NCI-H2171 treated with DMSO at 0.1 percent for 48 hours (cell line): Measurements from ENCODE around the gene CTU1.

Experiments used
- DNase-seq: peaks from one replicate; lab custom pipeline; 2025; lab: John Stamatoyannopoulos, UW

Gene CTU1

DNA sequence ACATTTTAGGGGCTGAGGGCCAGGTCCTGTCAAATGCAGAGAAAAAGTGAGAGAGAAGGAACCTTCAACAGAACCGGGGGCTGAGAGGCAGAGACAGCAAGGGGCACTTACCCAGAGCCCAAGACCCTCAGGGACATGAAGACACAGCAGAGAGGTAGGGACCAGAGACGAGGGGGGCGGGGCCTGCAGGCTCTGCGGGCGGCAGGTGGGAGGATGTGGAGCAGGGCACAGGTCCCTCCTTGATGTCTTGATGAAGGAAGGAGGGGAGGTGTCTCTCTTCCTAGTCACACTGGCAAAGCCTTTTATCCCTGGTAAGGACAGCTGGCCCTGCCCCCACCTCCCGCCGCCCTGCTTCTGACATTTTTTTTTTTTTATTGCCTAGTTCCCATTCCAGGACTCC is 25.6 kb downstream of the CTU1 start, which contains the start of gene KLK14:
TSS of gene KLK14 (minus strand) at position 277 of the 400 bp plus-strand sequence. CDS start at position 4, 273 bp downstream.
- DNase-seq: no peak

DNA sequence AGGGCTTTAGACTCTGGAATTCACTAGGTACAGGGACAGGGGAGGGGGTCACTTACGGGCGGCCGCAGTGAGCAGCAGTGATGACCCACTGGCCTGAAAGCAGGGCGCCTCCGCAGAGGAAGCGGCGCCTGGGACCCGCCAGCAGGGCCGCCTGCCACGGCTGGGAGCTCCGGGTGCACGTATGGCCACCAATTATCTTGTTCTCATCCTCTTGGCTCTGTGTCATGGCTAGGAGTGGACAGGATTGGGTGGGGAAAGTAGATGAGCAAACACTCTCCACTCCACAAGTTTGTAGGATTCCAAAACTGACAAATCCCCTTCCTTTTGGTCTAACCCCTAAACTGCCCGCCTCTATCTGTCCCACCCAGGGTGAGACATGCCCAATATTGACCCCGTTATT is 26.7 kb downstream of the CTU1 start:
- no peak for DNase-seq

DNA sequence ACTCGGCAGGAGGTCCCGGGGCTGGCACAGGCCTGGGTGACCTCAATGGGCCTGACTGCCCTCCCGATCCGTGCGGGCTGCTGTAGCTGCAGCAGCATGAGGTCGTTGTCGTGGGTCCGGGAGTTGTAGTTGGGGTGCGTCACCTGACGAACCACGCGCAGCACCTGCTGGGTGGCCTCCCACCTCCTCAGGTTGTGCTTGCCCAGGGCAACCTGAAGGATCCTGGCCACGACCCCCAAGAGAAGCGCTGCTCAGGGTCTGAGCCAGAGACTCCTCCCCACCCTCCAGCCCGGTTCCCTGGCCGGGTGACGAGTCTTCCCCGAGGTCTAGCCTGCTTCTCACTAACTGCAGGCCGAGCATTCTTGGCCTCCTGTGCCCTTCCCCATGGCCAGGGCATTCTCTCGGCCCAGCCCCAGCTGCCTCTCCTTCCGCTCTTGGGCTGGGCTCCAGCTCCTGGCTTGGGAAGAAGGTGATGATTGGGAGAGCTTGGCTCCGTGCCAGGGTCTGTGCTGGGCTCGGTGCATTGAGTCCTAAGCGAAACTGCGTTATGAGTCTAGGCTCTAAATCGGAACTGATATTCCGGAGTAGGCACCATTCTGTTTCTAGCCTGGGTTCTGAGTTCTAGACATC is 28.6 kb downstream of the CTU1 start:
- peak; percentile 24 for DNase-seq

DNA sequence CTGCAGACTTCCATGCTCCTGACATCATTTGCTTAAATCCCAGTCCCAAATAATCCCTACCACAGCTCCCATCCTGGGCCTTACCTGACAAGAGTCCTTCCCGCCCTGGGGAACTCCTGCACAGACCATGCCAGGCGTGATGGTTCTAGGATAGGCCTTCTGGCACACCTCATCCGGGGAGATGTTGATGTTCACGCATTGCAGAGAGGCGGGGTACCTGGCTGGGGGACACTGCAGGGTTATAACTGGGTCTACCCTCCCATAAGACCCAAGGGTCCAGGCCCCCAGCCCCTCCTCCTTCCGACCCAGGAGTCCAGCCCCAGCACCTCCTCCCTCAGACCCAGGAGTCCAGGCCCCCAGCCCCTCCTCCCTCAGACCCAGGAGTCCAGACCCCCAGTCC is 29.5 kb downstream of the CTU1 start:
- DNase-seq: no peak

DNA sequence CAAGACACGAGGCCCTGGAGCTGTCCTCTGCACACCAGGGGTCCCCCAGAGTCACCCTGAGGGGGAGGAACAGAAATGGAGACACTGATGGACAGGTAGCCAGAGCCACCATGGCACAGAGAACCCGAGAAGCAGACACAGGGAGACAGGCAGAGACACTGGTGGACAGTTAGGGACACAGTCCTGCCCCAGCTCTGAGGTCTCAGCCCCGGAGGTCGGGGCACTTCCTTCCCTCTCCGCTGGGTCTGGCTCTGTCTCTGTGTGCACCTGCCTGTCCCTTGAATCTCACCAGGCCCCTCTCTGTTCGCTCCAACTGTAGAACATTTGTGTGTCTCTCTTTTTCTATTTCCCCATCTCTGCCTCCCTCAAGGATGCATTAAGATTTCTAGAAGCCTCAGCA is 30.1 kb downstream of the CTU1 start:
- no peak for DNase-seq

DNA sequence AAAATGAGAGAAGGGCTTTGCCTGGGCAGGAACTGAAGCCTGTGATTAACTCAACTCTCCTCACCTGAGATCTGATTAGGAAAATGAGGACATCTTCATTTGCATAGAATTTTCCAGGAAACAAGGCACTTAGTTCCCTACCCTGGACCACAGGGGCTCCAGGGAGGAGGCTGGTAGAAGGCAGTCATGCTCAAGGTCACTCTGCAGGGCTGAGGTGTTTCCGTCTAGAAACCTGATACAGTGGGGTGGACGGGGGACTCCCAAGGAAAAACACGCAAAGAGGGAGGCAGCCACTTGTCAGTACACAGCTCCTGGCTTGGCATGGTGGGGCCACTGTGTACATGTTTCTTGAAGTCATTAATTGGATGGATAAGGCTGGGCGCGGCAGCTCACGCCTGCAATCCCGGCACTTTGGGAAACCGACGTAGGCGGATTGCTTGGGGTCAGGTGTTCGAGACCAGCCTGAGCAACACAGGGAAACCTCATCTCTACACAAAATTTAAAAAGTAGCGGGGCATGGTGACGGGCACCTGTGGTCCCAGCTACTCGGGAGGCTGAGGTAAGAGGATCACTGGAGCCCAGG is 31.5 kb downstream of the CTU1 start:
- no peak for DNase-seq

DNA sequence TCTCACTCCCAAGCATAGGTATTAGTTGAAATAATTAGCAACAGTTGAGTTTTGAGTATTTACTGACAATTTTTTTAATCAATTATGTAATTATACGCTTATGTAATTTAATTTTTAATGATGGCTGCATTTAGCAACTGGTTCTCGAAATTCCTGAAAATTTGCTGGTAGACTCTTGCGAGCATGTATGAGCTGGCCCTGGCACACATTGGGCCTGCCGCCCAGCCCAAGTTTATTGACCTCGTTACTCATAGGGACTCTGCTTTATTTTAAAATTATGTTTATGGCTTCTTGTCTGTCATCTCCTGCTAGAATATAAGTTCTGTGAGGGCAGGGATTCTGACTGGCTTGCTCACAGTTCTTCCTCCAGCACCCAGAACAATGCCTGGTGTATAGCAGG is 32.2 kb downstream of the CTU1 start:
- DNase-seq: no peak

DNA sequence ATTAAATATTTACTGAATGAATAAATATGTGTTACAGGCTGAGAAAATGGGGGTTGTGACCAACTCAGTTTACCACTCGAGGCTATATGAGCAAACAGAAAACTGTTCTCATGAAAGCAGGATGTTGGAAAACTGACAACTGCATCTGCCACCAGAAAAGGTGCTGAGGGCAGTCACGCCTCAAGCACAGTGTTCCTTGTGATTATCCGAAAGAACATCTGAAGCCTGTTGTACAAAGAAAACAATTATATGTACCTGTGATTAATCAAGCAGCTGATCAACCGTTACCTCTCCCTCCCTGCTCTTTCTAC is 37.2 kb downstream of the CTU1 start:
- DNase-seq: no peak

DNA sequence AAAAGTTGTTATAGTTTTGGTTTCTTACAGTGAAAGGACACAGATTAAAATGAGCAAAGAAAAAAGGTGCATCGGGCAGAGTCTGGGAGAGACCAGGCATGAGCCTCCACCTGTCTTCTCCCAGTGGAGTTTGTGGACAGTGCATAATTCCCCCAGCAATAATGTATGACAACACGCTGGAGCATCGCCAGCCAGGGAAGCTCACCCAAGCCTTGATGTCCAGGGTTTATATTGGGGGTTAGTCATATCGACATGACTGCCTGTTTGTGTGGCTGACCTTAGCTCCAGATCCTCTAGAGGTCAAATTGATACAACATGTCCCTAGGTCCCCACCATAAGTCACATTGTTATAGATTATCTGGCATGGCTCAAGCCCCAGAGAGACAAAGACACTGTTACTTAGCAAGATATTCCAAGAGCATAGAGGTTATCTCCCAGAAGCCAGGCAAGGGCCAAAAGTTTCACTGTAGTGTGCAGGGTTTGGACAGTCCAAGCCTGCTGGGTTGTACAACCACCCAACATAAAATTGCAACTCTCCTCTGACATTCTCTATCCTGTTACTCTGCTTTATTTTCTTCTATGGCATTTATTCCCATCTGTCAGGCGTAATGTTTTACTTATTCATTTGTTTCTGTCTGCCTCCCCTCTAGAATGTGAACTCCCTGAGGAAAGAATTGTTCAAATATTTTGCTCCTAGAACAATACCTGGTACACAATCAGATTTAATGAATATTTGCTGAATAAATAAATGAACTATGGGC is 37.7 kb downstream of the CTU1 start:
- DNase-seq: no peak

DNA sequence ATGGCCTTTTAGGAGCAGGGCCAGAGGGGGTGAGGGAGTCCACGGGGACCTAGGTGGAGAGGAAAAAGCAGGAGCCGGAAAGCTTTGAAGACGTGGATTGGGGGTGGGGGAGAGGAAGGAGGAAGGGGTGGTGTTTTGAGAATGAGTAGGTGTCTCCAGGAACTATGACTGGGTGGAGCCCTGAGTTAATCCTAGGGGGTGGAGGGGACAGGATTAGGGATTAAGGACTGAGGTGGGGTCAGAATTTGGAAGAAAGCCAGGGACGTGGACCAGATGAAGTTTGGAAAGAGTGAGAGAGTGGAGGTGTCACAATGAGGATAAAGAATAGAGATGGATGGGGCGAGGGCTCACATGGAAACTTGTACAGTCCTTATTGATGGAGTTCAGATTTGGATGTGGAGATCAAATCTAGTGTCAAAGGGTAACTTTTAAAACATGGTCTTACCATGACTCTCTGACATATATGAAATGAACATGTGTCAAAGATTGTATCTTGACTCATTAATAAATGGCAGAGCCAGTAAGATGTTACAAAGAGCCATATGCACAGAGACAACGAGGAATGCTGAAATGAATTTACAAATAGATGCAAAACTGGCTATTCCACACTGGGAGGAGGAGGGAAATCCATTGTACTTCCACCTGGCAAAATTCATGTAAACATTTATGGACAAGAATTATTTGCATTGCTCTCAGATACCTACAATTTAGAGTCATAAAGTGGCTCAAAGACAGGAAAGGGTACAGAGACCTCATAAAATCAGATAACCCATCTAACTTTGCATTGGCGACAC is 41.6 kb downstream of the CTU1 start:
- DNase-seq: no peak

DNA sequence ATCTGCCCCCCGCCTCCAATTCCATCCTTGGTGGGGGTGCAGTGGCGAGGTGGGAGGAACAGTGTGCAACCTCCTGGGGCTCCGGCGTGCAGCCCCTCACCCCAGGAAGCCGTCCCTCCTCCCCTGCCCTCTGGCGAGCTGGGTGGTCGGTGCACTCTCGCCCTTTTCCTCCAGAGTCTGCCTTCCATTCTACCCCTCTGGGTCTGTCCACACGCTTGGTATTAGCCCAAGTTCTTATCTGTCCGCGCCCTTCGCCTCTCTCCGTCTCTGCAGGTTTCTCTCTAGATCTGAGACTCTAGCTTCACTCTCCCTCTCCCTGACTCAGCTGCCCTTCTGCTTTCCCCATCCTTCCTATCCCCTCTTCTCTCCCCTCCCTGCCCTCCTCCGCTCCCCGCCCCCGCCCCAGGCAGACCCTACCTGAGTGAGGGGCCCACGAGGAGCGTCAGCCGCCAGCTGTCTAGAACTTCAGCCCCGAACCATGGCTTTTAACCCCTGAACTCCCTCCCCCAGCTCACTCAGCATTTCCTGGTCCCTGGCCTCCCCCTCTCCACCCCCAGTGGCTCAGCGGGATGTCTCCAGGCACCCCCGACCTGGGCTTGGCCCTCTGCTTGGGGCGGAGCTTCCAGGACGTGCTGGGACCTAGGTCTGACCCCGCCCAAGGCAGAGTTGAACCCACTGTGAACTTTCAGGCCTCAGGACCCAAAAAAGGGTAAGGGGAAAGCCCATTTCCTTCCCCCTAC is 42.8 kb downstream of the CTU1 start:
- DNase-seq: no peak

DNA sequence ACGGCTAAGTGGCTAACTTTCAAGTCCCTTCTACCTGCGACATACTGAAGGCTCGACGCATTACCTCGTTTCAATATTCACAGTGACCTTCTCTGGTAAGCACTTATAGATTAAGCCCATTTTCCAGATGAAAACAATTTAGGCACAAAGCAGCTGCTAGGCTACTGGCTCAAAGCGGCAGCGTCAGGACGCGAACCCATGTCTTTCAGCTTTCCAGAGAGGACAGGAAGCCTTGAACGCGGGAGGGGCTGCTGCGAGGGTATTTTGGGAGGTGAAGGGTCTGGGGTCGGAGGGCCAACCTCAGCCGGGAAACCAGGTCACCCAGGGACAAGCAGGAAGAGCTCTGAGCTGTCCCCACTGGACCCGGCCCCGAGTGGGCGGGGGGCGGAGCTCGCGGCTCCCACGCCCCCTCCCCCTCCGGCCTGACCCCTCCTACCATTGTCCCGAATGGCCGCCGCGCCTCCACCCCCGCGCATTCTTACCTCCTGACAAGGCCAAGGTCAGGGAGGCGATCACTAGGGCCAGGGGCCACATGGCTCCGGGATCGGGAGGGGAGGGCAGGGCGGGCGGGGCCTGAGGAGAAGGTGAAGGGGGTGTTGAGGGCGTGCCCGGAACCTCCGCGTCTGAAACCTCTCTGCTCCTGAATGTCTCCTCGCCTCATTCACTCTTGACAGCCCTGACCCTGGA is 43.5 kb downstream of the CTU1 start, which contains the start of gene KLK13:
TSS of gene KLK13 (minus strand) at position 559 of the 687 bp plus-strand sequence. CDS start at position 534, 25 bp downstream.
- DNase-seq: no peak

DNA sequence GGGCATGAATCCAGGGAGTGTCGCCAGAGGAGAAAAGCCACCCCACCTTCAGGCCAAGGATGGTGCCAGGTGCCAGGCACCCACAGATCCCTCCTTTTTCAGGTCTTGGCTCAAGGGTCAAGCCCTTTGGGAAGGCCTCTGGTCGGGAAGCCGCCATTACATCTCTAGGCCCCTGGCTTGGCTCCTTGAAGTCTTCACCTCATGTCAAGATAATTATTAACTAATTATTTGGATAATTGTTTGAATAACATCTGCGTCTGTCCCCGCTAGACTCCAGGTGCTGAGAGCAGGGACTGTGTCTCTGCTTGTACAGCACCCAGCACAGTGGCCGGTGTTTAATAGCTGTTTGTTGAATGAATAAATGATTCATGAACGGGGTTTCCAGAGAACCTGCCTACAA is 44.5 kb downstream of the CTU1 start:
- no peak for DNase-seq

DNA sequence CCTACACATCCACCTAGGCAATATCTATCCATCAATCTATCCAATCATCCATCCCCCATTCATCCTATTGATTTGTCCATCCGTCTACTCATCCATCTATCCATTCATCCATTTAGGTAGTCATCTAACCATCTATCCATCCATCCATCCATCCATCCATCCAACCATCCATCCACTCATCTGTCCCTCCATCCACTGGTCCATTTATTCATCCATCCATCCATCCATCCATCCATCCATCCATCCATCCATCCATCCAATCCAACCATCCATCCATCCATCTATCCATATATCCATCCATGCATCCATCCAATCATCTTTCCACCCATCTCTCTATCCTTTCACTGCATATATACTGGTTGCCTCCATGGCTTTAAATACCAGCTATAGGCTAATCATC is 47.2 kb downstream of the CTU1 start:
- no peak for DNase-seq

DNA sequence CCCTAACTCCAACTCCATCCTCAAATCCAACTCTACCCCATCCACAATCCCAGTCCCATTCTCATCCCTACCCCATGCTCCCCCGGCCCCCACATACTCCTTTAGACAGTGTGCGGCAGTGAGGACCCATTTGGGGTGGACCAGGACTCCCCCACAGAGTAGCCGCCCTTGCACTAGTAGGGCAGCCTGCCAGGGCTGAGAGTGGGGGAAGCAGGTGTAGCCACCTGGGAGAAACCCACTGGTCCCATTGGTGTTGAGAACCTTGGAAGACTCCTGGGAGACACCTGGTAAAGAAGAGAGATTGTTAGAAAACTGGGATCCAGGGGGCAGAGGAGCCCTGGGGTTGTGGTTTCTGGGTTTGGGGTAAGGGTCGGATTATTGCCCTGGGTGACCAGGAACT is 47.9 kb downstream of the CTU1 start:
- DNase-seq: no peak

DNA sequence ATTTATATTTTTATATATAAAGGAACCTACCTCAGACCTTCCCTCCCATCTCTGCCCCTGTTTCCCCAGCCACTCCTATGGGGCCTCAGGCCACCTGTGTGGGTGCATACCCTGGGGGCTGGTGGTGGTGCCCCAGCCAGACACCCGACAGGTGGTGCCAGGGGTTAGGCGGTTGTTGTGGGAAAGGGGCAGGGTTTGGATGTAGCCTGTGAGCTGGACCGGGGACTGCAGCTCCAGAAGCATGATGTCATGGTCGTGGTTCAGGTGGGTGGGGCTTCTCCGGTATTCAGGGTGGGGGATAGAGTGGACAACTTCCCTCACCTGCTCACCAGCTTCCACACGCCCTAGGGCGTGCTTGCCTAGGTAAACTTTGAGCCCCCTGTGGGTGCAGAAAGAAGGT is 48.5 kb downstream of the CTU1 start:
- no peak for DNase-seq

DNA sequence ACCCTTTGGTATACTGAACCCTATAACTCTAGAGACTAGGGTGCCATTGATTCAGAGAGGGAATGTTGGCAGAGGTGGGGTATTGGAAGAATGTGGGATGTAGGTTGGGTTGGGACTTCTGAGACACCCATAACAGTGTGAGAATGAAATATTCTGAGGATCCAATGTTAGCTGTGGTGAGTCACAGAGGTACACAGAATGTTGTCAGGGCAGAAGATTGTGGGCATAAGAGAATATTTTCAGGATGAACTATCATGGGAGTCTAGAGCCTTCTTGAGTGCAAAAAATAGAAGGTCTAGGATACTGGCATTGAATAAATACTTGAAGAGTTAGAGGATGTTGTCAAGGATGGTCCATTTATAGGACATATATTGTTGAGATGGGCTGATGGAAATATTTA is 52.3 kb downstream of the CTU1 start:
- DNase-seq: no peak
